Neutrophil (primary cell): ENCODE results near the gene EIF4E3.
A peak's percentile ranks its signal among the peaks of the same experiment; 100 is the strongest.

Source experiments
- H3K27ac ChIP-seq: fragments of 200-600 bp; sonication (generic); 2 replicates; pipeline ENCODE4 v1.5.1; 2016; ENCODE audit warnings: mild to moderate bottlenecking, moderate library complexity
- H3K27me3 ChIP-seq: fragments of 200-600 bp; sonication (generic); 2 replicates; pipeline ENCODE4 v1.6.0; 2016; ENCODE audit warnings: mild to moderate bottlenecking
- H3K36me3 ChIP-seq: fragments of 200-600 bp; sonication (generic); 2 replicates; pipeline ENCODE4 v1.5.1; 2017
- H3K4me1 ChIP-seq, 2 experiments: fragments of 200-600 bp in 1 of 2; sonication (generic) in 1 of 2; 1 replicate in 1 of 2; 2 replicates in 1 of 2; pipeline versions ENCODE4 v1.5.1 to v1.6.1; 2013 to 2016; ENCODE audit warnings: low read depth in 1 of 2, low read length in 1 of 2, mild to moderate bottlenecking in 1 of 2, moderate library complexity in 1 of 2; ENCODE audit not compliant: control insufficient read depth in 1 of 2, insufficient read depth in 1 of 2
- H3K4me3 ChIP-seq, 2 experiments: fragments of 200-600 bp in 1 of 2; sonication (generic) in 1 of 2; 1 replicate in 1 of 2; 2 replicates in 1 of 2; pipeline ENCODE4 v1.5.1; 2013 to 2016; ENCODE audit warnings: low read depth in 1 of 2, low read length in 1 of 2, mild to moderate bottlenecking in 1 of 2, moderate library complexity in 1 of 2
- H3K9me3 ChIP-seq: fragments of 200-600 bp; sonication (generic); 2 replicates; pipeline ENCODE4 v1.5.1; 2016
- TF ChIP-seq, protein P1 (sequence below): fragments of 200-600 bp; sonication (generic); IDR thresholded peaks from 2 replicates; pipeline ENCODE4 v1.5.1; 2016; ENCODE audit warnings: antibody characterized with exemption

The EIF4E3 gene

DNA sequence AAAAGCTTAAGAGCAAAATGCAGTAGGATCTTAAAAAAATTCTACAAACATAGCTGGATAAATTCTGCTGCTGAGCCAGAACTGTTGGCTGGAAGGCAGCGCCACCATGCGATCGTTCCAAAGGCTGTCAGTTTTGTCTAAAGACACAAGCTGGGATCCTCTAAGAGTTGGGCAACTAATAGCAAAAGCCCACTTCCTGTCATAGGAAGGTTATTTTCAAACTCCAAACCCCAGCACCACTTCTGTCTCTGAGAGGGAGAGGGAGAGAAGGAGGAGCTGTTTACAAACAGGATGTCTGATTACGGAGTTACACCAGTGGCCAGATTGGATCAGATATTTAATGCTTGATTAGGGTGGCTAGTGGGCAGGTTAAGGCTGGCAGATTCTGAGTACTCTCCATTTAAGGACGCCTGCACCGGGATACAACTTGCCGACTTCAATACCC lies 44.0 kb downstream of the EIF4E3 start:
- H3K27ac ChIP-seq = peak overlapping the region; percentile 47
- no peak overlapping the region for H3K4me3 ChIP-seq
- H3K36me3 ChIP-seq = peaks cover 67% of the 10 kb centered on the region
- TF ChIP-seq, protein P1, sequence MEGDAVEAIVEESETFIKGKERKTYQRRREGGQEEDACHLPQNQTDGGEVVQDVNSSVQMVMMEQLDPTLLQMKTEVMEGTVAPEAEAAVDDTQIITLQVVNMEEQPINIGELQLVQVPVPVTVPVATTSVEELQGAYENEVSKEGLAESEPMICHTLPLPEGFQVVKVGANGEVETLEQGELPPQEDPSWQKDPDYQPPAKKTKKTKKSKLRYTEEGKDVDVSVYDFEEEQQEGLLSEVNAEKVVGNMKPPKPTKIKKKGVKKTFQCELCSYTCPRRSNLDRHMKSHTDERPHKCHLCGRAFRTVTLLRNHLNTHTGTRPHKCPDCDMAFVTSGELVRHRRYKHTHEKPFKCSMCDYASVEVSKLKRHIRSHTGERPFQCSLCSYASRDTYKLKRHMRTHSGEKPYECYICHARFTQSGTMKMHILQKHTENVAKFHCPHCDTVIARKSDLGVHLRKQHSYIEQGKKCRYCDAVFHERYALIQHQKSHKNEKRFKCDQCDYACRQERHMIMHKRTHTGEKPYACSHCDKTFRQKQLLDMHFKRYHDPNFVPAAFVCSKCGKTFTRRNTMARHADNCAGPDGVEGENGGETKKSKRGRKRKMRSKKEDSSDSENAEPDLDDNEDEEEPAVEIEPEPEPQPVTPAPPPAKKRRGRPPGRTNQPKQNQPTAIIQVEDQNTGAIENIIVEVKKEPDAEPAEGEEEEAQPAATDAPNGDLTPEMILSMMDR = peak; percentile 22
- H3K9me3 ChIP-seq = no peaks in the 10 kb centered on the region
- no peaks in the 10 kb centered on the region for H3K27me3 ChIP-seq
- H3K4me1 ChIP-seq = peaks cover 11 to 12% of the 10 kb centered on the region in 2 experiments

DNA sequence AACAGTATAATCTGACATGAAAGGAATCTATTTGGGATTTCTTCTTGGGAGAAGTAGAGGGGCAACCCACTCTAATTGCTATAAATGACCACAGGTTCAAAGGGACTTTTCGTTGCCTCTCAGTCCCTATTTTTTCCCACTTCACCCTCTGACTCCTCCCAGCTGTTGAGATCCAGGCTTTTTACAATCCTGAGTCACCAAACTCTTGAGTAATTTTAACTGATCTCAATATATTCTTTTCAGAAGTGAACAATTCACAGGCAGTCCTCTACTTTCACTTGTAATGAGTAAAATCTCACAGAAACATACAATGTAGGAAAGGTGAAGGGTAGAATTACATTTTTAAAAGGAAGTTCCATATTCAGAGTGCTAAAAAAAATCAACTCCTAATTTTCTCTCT lies 44.6 kb downstream of the EIF4E3 start:
- peaks cover 11 to 12% of the 10 kb centered on the region in 2 experiments for H3K4me1 ChIP-seq
- no peaks in the 10 kb centered on the region for H3K27me3 ChIP-seq
- no peaks in the 10 kb centered on the region for H3K9me3 ChIP-seq
- H3K27ac ChIP-seq = peak overlapping the region; percentile 47
- H3K4me3 ChIP-seq = no peak overlapping the region
- peaks cover 67% of the 10 kb centered on the region for H3K36me3 ChIP-seq
- TF ChIP-seq, protein P1 = no peak

GRCh38 chr3:71676931-71677330 lies 48.3 kb downstream of the EIF4E3 start:
- Histone ChIP-seq H3K4me3 (no peak overlapping the region), H3K27me3 (no peaks in the 10 kb centered on the region), H3K27ac (no peak overlapping the region), H3K36me3 (peaks cover 55% of the 10 kb centered on the region), H3K9me3 (no peaks in the 10 kb centered on the region), H3K4me1 (peaks cover 11% of the 10 kb centered on the region in 2 experiments)
- TF ChIP-seq, protein P1 = no peak

GRCh38 chr3:71673486-71673885 lies 51.7 kb downstream of the EIF4E3 start:
- Histone ChIP-seq H3K27ac (no peak overlapping the region), H3K4me1 (peaks cover 9 to 11% of the 10 kb centered on the region in 2 experiments), H3K36me3 (peaks cover 39% of the 10 kb centered on the region), H3K27me3 (no peaks in the 10 kb centered on the region), H3K4me3 (no peak overlapping the region), H3K9me3 (no peaks in the 10 kb centered on the region)
- TF ChIP-seq, protein P1 = no peak

DNA sequence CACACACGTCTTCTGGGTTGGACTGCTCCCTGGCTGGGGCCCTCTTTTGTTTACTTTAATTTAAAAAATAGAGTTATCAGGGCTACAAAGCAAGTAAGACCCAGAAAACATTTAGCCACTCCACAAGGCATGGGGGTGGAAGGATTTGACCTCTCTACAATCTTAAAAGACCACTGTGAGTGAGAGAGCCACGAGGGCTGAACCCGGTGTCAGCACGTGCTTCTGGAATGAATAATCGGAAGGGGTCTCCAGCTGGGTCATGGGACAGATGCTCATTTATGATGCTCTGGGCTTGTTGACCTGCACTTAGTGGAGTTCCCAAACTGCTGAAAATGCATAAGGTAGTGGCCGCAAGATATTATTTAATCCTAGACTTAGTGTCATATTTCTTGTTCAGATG lies 52.4 kb downstream of the EIF4E3 start:
- peaks cover 9 to 11% of the 10 kb centered on the region in 2 experiments for H3K4me1 ChIP-seq
- no peak overlapping the region for H3K27ac ChIP-seq
- no peak overlapping the region for H3K4me3 ChIP-seq
- H3K36me3 ChIP-seq = peaks cover 35% of the 10 kb centered on the region
- no peaks in the 10 kb centered on the region for H3K9me3 ChIP-seq
- no peaks in the 10 kb centered on the region for H3K27me3 ChIP-seq
- TF ChIP-seq, protein P1 = no peak

GRCh38 chr3:71672340-71672739 lies 52.9 kb downstream of the EIF4E3 start:
- TF ChIP-seq, protein P1 = no peak
- peaks cover 30% of the 10 kb centered on the region for H3K36me3 ChIP-seq
- no peaks in the 10 kb centered on the region for H3K27me3 ChIP-seq
- no peak overlapping the region for H3K27ac ChIP-seq
- H3K9me3 ChIP-seq = no peaks in the 10 kb centered on the region
- peaks cover 9 to 11% of the 10 kb centered on the region in 2 experiments for H3K4me1 ChIP-seq
- no peak overlapping the region for H3K4me3 ChIP-seq
